22Rv1 (cell line): ENCODE measurements around the gene HES4.

Source experiments
- H3K27ac ChIP-seq: fragments of 450-650 bp; 2 replicates; pipeline ENCODE4 v1.5.1; 2017
- ZFX ChIP-seq: fragments of 450-650 bp; IDR thresholded peaks from 2 replicates; pipeline ENCODE4 v1.6.1; 2017; ENCODE audit warnings: antibody characterized with exemption, borderline replicate concordance
- TF ChIP-seq, protein P1 (sequence below): fragments of 450-650 bp; IDR thresholded peaks from 2 replicates; pipeline ENCODE4 v1.5.1; 2017; ENCODE audit warnings: mild to moderate bottlenecking

Gene HES4

DNA sequence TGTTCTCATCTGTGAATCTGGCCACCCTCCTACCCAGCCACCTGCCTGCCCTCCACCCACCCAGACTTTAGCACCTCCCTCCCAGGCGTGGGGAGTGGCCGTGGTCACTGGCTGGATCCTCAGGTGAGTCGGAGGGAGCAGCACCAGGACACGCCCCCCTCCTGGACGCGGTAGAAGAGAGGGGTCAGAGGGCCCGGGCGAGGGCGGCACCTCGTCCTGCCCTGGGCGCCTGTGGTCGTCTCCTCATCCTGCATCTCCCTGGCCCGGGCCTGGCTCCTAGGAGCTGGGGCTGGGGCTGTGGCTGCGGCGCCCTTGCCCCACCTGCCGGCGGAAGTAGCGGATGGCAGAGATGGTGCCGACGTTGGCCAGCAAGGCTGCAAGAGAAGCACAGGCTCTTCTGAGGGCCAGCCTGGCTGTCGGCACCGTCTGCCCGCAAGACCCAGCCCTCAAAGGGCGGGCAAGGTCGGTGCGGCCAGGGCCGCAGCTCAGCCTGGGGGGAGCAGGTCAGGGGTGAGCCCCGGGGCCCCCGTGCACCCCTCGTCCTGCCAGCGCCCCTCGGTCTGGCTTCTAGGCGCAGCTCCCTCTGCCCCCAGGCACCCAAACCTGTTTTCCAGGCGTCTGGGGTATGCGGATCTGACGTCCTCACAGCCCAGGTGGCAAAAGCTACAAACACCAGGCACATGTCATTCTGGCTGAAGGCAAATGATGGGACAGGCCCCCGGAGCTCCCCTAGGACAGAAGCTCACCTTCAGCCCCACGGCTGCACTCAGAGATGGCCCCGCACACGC, 23.8 kb downstream of the HES4 start:
- no peak for TF ChIP-seq ZFX
- TF ChIP-seq, protein P1, sequence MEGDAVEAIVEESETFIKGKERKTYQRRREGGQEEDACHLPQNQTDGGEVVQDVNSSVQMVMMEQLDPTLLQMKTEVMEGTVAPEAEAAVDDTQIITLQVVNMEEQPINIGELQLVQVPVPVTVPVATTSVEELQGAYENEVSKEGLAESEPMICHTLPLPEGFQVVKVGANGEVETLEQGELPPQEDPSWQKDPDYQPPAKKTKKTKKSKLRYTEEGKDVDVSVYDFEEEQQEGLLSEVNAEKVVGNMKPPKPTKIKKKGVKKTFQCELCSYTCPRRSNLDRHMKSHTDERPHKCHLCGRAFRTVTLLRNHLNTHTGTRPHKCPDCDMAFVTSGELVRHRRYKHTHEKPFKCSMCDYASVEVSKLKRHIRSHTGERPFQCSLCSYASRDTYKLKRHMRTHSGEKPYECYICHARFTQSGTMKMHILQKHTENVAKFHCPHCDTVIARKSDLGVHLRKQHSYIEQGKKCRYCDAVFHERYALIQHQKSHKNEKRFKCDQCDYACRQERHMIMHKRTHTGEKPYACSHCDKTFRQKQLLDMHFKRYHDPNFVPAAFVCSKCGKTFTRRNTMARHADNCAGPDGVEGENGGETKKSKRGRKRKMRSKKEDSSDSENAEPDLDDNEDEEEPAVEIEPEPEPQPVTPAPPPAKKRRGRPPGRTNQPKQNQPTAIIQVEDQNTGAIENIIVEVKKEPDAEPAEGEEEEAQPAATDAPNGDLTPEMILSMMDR, result peak; percentile 69
- peak overlapping the region; percentile 63 for H3K27ac ChIP-seq

DNA sequence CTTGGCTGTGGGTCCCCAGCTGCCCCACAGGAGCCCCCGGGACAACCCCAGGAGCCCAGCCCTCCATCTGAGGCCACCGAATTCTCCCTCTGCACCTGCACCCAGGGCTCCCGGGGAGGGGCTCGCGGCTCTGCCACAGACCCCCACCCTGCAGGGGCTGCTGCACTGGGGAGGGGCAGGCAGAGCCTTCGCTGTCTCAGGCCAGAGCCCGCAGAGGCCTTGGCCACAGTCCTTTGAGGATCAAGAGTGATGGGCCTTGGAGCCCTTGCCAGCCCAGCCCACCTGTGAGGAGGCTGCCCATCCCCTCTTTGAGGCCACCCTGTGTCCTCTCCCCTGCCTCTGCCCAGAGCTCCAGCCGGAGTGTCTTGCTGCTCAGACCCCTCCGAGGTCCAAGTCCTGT, 24.5 kb downstream of the HES4 start:
- peak overlapping the region; percentile 63; the same call in 1 of the 2 replicates for H3K27ac ChIP-seq
- no peak for TF ChIP-seq ZFX
- TF ChIP-seq, protein P1, result no peak

DNA sequence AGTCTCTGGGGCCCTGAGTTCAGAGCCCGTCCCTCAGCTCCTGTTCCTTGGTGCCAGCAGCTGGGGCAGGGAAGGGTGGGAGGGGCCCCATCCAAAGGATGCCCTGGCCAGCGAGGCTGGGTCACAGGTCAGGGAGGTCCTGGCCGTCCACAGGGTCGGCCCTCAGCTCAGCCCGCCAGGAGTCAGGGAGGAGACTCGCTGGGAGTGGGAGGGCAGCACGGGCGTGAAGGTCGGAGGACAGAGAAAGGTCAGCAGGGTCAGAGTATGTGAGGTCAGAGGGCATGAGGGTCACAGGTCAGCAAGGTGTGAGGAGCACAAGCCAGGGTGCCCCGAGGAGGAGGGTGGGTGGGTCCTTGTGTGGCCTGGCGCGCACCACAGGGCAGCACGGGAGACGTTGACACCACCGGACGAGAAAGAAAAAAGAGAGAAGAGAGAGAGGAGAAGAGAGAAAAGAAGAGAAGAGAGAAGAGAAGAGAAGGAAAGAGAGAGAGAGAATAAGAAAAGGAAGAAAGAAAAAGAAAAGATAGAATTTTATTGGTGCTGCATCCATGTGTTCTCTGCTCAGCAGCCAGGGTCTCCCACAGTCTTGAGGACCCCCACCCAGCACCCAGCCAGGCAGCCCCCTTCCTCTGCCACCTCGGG, 25.1 kb downstream of the HES4 start:
- no peak overlapping the region for H3K27ac ChIP-seq
- TF ChIP-seq, protein P1, result no peak
- no peak for TF ChIP-seq ZFX

DNA sequence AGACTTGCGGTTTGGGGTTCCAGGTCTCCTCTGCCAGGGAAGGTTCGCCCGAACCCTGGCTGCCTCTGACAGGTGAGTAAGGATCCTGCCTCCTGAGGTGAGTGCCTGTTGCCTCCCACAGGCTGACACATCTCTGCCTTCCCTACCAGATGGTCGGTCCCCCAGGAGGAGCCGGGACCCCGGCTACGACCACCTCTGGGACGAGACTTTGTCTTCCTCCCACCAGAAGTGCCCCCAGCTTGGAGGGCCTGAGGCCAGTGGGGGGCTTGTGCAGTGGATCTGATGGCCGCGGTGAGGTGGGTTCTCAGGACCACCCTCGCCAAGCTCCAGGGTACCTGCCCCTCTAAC, 25.6 kb downstream of the HES4 start:
- H3K27ac ChIP-seq, result no peak overlapping the region
- TF ChIP-seq ZFX, result no peak
- TF ChIP-seq, protein P1, result no peak

DNA sequence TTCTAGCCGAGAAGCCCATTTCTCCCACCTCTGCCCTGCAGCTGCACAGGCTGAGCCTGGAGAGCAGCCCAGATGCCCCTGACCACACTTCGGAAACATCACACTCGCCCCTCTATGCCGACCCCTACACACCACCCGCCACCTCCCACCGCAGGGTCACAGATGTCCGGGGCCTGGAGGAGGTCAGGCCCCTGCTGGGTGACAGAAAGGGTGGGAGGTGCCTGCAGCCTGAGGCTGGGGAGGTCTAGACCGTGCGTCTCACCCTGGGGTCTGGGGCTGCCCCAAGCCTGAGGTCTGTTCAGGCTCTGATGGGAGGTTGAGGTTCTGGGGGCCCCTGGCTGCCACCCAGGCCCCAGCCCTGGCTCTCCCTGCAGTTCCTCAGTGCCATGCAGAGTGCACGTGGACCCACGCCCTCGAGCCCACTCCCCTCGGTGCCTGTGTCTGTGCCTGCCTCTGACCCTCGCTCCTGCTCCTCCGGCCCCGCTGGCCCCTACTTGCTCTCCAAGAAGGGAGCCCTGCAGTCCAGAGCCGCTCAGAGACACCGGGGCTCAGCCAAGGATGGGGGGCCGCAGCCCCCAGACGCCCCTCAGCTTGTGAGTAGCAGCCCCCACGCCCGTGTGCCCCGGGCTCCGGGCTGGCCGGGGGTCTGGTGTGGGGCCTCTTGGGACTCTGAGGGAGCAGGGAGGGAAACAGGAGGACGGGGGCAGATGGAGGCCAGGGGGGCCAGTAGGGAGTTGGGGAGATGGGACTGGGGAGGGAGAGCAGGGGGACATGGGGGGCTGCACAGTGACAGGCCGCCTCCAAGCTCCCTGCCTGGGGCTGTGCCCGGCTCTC, 26.2 kb downstream of the HES4 start:
- TF ChIP-seq ZFX, result no peak
- TF ChIP-seq, protein P1, result no peak
- no peak overlapping the region for H3K27ac ChIP-seq

DNA sequence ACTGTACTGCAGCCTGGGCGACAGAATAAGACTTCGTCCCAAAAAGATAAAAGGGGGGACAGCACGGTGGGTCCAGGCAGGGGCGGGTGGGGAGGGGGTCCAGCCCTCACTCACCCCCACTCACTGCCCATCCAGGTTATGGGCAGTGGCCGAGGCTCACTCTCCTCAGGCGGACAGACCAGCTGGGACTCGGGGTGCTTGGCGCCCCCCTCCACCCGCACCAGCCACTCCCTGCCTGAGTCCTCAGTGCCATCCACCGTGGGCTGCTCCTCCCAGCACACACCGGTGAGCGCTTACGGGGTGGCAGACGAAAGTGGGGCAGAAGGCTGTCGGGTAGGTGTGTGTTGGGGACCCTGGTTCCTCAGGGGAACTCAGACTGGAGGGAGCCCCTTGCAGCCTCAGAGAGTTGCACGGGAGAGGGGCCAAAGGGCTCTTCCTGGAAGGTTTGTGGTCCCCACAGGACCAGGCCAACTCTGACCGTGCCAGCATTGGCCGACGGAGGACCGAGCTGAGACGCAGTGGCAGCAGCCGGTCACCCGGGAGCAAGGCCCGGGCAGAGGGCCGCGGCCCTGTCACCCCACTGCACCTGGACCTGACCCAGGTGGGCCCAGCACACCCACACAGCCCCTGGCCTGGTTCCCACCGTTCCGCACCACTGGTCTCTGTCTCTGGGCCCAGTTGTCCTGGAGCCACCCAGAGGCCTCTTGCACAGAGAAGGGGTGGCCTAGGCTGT, 27.0 kb downstream of the HES4 start:
- no peak overlapping the region for H3K27ac ChIP-seq
- TF ChIP-seq ZFX, result no peak
- TF ChIP-seq, protein P1, result no peak
